ENCODE results near the gene CPTP. TPM values are rescaled to one million over a fixed set of nuclear protein-coding genes. Genes with fewer than 3 reads are reported as not detected.

CPTP gene
- total RNA-seq, 4 donors from 2014 or later: 10.7 to 94.0 (median 84.6) TPM

GRCh38 chr1:1294250-1294890, 30.2 kb upstream of the CPTP start:
- DNase-seq: no peak
- Histone ChIP-seq H3K27me3 (no peaks in the 10 kb centered on the region), H3K4me1 (peaks cover 0 to 16% (median 5%) of the 10 kb centered on the region in 4 donors), H3K27ac (no peak overlapping the region), H3K4me3 (no peak overlapping the region), H3K9me3 (no peaks in the 10 kb centered on the region), H3K36me3 (peaks cover 0 to 33% (median 0%) of the 10 kb centered on the region in 3 donors)
- TF ChIP-seq POLR2A (IDR thresholded peaks at IDR 0.05): no peak
- TF ChIP-seq CTCF (IDR thresholded peaks at IDR 0.05): no peak

- H3K9me3 ChIP-seq: no peaks in the 10 kb centered on the region
- H3K27me3 ChIP-seq: no peaks in the 10 kb centered on the region
- DNase-seq: no peak
- H3K27ac ChIP-seq: no peak overlapping the region
- H3K36me3 ChIP-seq: peaks cover 0 to 33% (median 0%) of the 10 kb centered on the region in 3 donors
- TF ChIP-seq POLR2A (IDR thresholded peaks at IDR 0.05) (no peak), CTCF (IDR thresholded peaks at IDR 0.05) (no peak)
- no peak overlapping the region for H3K4me3 ChIP-seq
- H3K4me1 ChIP-seq: peaks cover 0 to 16% (median 5%) of the 10 kb centered on the region in 4 donors
Observed at GRCh38 chr1:1295154-1295923, 29.3 kb upstream of the CPTP start.

GRCh38 chr1:1296070-1297061, 28.2 kb upstream of the CPTP start:
- peaks cover 0 to 33% (median 0%) of the 10 kb centered on the region in 3 donors for H3K36me3 ChIP-seq
- H3K4me3 ChIP-seq: no peak overlapping the region
- no peak for TF ChIP-seq CTCF (IDR thresholded peaks at IDR 0.05)
- TF ChIP-seq POLR2A (IDR thresholded peaks at IDR 0.05): no peak
- no peak for DNase-seq
- H3K4me1 ChIP-seq: peaks cover 0 to 8% (median 4%) of the 10 kb centered on the region in 4 donors
- no peak overlapping the region for H3K27ac ChIP-seq
- H3K9me3 ChIP-seq: no peaks in the 10 kb centered on the region
- H3K27me3 ChIP-seq: no peaks in the 10 kb centered on the region

- Histone ChIP-seq H3K4me1 (no peaks in the 10 kb centered on the region), H3K27me3 (no peaks in the 10 kb centered on the region), H3K27ac (no peak overlapping the region), H3K9me3 (no peaks in the 10 kb centered on the region), H3K4me3 (no peak overlapping the region), H3K36me3 (peaks cover 0 to 33% (median 0%) of the 10 kb centered on the region in 3 donors)
- DNase-seq: no peak
- TF ChIP-seq CTCF (IDR thresholded peaks at IDR 0.05) (no peak), POLR2A (IDR thresholded peaks at IDR 0.05) (no peak)
Observed at GRCh38 chr1:1297802-1298424, 26.7 kb upstream of the CPTP start.

Data from Peyer's patch (tissue), 4 donors.